ENCODE measurements around the gene ABCC6.
"Not testable (repeated sequence)": the region's sequence is repeated elsewhere in the genome, so short reads cannot be mapped to it uniquely, and the experiment has no call there.

The ABCC6 gene

DNA sequence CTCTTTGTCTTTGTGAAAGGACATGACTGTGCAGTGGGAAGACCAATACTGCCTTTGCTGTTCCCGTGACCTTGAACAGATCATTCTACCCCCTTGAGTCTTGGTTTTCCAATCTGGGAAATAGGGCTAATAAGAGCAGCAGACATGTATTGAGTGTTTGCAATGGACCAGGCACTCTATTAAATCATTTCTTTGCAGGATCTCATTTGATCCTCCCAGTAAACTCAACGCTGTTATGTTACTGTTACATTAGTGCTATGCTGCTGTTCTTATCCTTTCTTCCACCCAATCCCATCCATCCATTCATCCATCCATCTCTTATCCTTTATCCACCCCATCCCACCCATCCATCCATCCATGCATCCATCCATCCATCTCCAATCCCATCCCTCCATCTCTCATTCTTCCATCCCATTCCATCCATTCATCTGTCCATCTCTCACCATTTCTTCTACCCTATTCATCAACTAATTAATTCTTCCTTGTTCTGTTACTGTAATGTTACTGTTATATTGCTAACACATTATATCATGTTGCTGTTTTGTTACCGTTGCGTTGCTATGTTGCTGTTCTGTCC is 65.1 kb downstream of the ABCC6 start:
- no peak for DNase-seq

GRCh38 chr16:16157166-16157565 is 66.1 kb downstream of the ABCC6 start:
- DNase-seq, result no peak

- no peak for DNase-seq
Observed at GRCh38 chr16:16155234-16155633, 68.1 kb downstream of the ABCC6 start.

- DNase-seq, result no peak
Observed at GRCh38 chr16:16154281-16154951, 68.9 kb downstream of the ABCC6 start.

DNA sequence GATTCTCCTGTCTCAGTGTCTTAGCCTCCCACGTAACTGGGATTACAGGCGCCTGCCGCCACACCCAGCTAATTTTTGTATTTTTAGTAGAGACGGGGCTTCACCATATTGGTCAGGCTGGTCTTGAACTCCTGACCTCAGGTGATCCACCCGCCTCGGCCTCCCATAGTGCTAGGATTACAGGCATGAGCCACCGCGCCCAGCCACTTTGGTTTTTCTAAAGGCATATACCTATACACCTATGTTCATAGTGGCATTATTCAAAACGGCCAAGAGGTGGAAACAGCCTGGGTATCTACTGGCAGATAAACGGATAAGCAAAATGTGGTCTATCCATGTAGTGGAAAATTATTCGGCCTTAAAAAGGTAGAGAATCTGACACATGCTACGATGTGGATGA is 70.3 kb downstream of the ABCC6 start:
- not testable (repeated sequence) for DNase-seq

DNA sequence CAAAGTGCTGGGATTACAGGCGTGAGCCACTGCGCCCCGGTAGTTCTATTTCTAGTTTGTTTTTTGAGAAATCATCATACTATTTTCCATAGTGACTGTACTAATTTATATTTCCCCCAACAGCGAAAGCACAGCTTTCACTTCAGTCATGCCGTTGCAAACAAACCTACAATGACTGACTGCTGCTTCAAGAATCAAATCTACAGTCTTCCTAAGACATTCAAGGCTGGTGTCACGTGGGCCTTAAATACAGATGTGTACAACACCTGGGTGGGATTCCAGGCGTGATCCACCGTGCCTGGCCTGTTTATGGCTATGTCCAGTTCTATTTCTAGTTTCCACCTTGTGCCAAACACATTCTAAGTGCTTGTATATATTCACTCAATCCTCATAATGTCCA is 72.0 kb downstream of the ABCC6 start:
- no peak for DNase-seq

DNA sequence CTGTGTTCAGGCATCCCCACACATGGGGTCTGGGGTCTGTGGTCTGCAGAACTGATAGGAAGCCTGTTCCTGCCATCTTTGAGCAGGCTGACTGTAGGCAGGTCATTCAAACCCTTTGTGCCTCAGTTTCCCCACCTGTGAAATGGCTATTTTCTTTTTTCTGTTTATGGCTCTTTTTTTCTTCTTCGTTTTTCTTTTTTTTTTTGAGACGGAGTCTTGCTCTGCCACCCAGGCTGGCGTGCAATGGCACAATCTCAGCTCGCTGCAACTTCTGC is 72.5 kb downstream of the ABCC6 start:
- DNase-seq, result no peak

DNA sequence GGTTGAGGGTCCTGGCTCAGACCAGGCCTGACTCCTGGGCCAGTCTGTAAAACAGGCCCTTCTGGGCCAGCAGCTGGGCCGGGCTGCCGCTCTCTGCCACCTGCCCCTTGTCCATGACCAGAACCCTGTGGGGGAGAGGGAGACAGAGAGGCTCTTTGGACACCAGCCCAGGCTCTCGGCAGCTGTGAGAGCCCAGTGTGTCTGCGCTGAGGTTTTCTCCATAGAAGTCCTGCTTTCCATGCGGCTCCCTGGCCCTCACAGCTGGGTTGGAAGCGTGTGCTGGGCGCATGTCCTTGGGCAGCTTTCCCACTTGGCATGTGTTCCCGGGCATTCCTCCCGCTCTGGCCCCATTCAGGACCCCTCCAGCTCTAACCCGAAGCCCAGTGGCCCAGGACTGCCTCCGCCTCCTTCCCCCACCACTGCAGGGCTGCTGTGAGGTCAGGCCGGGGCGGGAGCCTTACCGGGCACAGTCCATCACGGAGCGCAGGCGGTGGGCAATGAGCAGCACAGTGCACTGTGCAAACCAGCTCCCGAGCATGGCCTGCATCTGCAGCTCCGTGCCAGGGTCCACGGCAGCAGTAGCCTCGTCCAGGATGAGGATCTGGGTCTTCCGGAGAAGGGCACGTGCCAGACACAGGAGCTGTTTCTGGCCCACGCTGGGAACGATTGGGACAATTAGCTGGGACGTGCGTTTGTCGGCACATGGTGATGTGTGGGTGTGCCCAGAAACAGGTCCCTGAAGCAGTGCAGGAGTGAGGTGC is 73.0 kb downstream of the ABCC6 start:
- DNase-seq, result no peak

DNA sequence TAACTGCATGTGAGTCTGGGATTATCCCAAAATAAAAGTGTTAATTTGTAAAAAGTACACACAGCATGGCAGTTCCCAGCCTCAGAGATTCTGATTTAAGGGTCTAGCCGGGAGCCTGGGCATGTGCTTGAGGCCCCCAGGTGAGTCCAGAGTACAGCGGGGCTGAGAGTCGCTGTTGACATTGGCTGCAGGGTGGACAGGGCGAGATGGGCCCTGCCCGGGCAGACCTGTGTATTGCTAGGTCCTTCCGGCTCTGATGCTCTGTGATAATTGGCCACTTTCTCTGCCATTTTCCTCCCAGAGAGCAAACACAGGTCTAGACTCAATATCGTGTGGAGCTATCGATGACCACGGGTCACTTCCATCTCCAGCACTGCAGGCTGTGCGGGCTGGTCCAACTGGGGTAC is 73.6 kb downstream of the ABCC6 start:
- DNase-seq, result no peak

DNA sequence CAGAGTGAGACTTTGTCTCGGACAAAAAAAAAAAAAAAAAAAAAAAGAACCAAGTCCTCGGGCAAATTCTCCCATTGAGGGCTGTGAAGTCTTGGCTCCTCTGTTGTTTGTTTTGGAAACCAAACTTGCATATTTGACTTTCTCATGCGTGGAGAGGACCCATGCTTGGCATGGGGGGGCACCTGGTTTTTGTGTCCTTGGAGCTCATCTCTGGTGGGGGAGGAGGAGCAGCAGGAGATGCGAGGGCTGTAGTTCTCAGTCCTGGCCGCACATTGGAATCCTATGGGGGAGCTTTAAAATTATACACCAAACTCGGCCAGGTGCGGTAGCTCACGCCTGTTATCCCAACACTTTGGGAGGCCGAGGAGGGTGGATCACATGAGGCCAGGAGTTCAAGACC is 74.5 kb downstream of the ABCC6 start:
- no peak for DNase-seq

DNA sequence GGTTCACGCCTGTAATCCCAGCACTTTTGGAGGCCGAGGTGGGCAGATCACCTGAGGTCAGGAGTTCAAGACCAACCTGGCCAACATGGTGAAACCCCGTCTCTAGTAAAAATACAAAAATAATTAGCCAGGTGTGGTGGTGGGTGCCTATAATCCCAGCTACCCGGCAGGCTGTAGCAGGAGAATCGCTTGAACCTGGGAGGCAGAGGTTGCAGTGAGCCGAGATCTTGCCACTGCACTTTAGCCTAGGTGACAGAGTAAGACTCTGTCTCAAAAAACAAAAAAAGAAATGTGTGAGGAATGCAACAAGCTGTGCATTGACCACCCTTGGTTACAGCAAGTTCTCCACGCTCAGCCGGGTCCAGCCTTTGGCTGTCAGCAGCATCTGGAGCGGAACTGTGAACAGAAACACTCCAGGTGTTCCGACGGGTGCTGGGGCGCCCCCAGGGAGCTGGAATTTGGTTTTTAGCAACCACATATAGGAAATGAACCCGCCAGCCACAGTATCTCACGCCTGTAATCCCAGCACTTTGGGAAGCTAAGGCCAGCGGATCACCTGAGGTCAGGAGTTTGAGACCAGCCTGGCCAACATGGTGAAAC is 75.2 kb downstream of the ABCC6 start:
- DNase-seq, result not testable (repeated sequence)

GRCh38 chr16:16147316-16147999 is 75.8 kb downstream of the ABCC6 start:
- no peak for DNase-seq

- no peak for DNase-seq
Observed at GRCh38 chr16:16146380-16147315, 76.6 kb downstream of the ABCC6 start.

GRCh38 chr16:16145286-16145685 is 78.0 kb downstream of the ABCC6 start:
- DNase-seq, result no peak

DNA sequence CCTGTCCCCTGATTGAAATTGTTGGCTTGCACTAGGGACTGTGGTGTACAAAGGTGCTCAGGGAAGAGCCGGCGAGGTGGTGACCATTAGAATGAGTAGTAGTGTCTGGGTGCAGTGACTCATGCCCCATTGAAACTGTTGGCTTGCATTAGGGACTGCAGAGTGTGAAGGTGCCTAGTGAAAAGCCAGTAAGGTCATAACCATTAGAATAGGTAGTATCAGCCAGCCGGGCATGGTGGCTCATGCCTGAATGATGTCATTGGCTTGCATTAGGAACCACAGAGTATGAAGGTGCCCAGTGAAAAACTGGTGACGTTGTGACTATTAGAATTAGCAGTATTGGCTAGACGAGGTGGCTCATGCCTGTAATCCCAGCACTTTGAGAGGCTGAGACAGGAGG is 78.9 kb downstream of the ABCC6 start:
- DNase-seq, result no peak

DNA sequence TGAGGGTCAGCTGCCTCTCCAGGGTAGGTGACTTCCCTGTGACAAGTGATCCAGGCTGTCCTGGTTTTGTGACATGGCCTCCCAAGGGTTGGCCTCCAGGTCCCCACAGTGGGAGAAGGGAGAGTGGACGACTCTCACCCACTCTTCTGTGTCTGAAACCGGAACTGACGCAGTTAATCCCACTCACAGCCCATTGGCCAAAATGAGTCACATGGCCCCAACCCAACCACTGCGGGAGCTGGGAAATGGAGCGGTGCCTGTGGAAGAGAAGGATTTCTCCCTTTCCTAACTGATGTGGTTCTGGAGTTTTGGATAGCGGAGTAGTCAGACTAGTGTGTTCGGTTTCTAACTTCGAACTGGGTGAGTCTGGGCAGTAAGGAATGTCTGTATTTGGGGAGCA is 79.4 kb downstream of the ABCC6 start:
- DNase-seq, result no peak

DNA sequence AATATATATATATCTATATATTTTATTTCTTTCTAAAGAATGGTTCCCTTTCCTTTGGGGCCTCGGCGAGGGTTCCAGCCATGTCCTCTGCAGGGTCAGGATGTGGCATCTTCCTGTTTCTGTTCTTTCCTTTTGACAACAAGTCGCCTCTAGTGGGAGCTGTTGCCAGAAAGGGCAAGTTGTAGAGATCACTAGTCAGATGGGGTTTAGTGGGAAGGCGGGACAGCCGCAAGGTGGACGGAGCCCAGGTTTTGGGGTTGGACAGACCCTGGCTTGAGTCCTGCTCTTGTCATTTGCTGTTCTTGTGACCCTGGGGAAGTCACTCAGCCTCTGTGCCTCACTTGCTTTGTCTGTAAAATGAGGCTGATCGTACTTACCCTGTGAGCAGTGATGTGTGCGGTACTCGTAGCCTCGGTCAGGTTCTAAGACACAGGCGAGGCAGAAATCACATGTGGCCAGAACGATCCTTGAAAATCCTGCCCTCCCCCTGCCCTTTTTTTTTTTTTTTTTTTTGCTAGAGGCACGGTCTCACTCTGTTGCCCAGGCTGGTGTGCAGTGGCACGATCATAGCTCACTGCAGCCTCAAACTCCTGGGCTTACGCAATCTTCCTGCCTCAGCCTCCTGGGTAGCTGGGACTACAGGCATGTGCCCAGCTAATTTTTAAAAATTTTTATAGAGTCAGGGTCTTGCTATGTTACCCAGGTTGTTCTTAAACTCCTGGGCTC is 80.1 kb downstream of the ABCC6 start:
- DNase-seq, result no peak

DNA sequence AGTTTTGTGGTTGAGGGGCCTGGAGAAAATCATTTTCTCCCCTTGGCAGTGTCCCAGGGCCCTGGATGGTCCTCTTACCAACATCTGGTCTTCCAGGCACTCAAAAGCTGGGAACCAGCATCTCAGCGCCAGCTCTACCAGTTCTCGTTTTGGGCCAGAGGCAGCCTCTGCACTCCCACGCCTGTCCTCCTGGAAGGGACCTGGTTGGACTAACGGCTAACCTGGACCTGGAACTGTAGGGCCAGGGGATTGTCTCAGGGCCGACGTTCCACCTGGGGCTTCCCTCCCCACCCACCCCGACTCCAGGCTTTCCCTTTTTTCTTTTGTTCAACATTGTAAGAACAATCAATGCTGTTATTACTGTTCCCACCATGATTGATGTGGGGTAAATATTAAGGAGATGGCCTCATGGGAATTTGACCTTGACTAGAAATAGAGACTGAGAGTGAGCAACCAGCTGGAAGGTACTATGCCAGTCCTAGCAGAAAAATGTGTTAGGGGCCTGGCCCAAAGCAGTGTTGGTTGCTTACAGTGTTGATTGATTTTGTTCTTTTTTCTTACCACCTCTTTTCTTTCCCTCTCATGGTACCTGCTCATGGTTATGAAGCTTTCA is 81.4 kb downstream of the ABCC6 start:
- no peak for DNase-seq

GRCh38 chr16:16141141-16141540 is 82.2 kb downstream of the ABCC6 start:
- no peak for DNase-seq

DNA sequence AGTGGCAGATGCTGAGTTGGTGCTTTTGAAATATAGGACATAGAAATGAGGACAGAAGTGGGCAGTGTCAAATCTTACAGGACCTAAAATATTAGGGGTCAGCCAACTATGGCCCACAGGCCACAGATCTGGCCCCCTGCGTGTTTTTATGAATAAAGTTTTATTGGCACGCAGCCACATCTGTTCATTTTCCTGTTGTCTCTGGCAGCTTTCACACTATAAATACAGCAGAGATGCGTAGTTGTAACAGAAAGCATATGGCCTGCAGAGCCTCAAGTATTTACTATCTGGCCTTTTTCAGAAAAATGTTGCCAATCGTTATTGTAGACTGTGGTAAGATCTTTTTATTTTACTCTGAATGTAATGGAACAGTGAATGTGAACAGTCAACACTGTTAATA is 82.8 kb downstream of the ABCC6 start:
- no peak for DNase-seq

DNA sequence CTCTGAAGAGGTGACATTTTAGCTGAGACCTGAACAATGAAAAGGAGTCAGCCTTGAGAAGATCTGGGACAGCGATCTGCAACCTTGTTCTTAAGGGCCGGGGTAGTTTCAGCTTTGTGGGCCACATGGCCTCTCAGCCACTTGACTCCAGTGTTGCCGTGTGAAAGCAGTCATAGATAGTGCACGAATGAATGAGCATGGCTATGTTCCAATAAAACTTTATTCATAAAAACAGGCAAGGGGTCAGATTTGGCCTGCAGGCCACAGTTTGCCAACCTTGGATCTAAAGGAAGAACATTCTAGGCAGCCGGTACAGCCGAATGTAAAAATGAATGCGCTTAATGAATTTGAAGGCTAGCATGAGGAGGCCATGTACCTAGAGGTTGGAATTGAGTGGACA is 83.5 kb downstream of the ABCC6 start:
- no peak for DNase-seq

Data from CD4-positive, alpha-beta T cell treated with Interleukin-6 for 4 hours (primary cell).